ENCODE measurements around the gene ANXA9.

The ANXA9 gene

DNA sequence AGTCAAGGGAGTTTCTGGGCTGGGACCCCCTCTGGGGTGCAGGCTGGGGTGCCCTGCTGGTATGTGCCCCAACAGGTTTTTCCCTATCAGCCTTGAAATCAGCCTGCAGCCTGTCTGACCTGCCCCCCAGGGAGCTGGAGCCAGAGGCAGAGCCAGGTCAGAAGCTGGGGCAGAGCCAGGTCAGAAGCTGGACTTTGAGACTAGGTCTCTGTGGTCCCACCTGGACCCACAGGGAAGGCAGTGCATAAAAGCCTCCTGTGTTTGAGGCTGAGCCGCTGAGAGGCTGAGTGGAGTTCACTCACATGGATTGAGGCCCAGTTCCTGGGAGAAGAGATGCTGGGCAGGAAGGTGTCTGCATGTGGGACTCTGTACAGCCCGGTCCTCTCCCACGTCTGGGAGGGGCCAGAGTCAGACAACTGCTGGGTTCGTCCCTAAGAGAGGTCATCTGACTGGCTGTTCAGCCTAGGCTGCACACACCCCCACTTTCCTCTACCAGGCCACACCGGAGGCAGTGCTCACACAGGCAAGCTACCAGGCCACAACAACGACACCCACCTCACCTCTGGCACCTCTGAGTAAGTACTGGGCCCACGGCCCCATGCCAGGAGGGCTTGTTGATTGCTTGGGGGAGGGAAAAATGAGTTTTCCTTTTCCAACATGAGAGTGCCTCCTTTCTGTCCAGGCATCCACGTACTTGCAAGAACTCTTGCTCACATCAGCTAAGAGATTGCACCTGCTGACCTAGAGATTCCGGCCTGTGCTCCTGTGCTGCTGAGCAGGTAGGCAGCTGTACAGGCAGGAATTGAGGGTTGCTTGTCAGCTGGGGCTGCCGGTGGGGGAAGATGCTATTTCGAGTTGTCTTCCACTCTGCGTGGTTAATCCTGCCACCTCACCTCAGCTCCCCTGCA is at the start of gene ANXA9:
TSS of gene ANXA9 (plus strand) at position 488 of the 908 bp plus-strand sequence. CDS start 814 bp downstream, outside the sequence.
- TF ChIP-seq BACH2 (CRISPR knock-in tag; IDR thresholded peaks at IDR 0.05; ENCODE audit: borderline replicate concordance) = no peak
- no peak for TF ChIP-seq ZFP30 (CRISPR knock-in tag; IDR thresholded peaks at IDR 0.05)
- TF ChIP-seq ZFP3 (CRISPR knock-in tag; IDR thresholded peaks at IDR 0.05) = no peak
- TF ChIP-seq RARB (CRISPR knock-in tag; IDR thresholded peaks at IDR 0.05) = no peak
- TF ChIP-seq CSDC2 (CRISPR knock-in tag; IDR thresholded peaks at IDR 0.05) = no peak
- no peak for TF ChIP-seq POU6F1 (CRISPR knock-in tag; IDR thresholded peaks at IDR 0.05; ENCODE audit: borderline replicate concordance, low read depth)
- no peak for TF ChIP-seq ZNF8 (CRISPR knock-in tag; IDR thresholded peaks at IDR 0.05)
- TF ChIP-seq TOX (CRISPR knock-in tag; IDR thresholded peaks at IDR 0.05; ENCODE audit: borderline replicate concordance) = no peak
- no peak for TF ChIP-seq GLIS3 (CRISPR knock-in tag; IDR thresholded peaks at IDR 0.05)
- no peak for TF ChIP-seq OSR1 (CRISPR knock-in tag; IDR thresholded peaks at IDR 0.05)
- TF ChIP-seq PPARA (CRISPR knock-in tag; IDR thresholded peaks at IDR 0.05; ENCODE audit: borderline replicate concordance) = no peak
- no peak for TF ChIP-seq TSHZ2 (CRISPR knock-in tag; IDR thresholded peaks at IDR 0.05)
- no peak for TF ChIP-seq ZNF565 (CRISPR knock-in tag; conservative IDR thresholded peaks at IDR 0.05; ENCODE audit: low read depth)
- no peak for TF ChIP-seq ZC3H10 (CRISPR knock-in tag; IDR thresholded peaks at IDR 0.05)
- TF ChIP-seq ARNTL (CRISPR knock-in tag; IDR thresholded peaks at IDR 0.05; ENCODE audit: borderline replicate concordance, low read depth) = no peak
- no peak for ATAC-seq

- no peak for TF ChIP-seq SNAI2 (CRISPR knock-in tag; IDR thresholded peaks at IDR 0.05)
- TF ChIP-seq ESRRG (CRISPR knock-in tag; IDR thresholded peaks at IDR 0.05) = no peak
- TF ChIP-seq TCF4 (CRISPR knock-in tag; IDR thresholded peaks at IDR 0.05; ENCODE audit: borderline replicate concordance) = no peak
- no peak for TF ChIP-seq ZNF565 (CRISPR knock-in tag; conservative IDR thresholded peaks at IDR 0.05; ENCODE audit: low read depth)
- TF ChIP-seq ARNTL (CRISPR knock-in tag; IDR thresholded peaks at IDR 0.05; ENCODE audit: borderline replicate concordance, low read depth) = no peak
- TF ChIP-seq ZNF70 (CRISPR knock-in tag; IDR thresholded peaks at IDR 0.05) = no peak
- TF ChIP-seq ZFP3 (CRISPR knock-in tag; IDR thresholded peaks at IDR 0.05) = no peak
- no peak for TF ChIP-seq CREB5 (CRISPR knock-in tag; IDR thresholded peaks at IDR 0.05; ENCODE audit: low read depth)
- no peak for TF ChIP-seq TOX (CRISPR knock-in tag; IDR thresholded peaks at IDR 0.05; ENCODE audit: borderline replicate concordance)
- ATAC-seq = no peak
Measured at GRCh38 chr1:150944856-150945255, 37.2 kb upstream of the ANXA9 start.

DNA sequence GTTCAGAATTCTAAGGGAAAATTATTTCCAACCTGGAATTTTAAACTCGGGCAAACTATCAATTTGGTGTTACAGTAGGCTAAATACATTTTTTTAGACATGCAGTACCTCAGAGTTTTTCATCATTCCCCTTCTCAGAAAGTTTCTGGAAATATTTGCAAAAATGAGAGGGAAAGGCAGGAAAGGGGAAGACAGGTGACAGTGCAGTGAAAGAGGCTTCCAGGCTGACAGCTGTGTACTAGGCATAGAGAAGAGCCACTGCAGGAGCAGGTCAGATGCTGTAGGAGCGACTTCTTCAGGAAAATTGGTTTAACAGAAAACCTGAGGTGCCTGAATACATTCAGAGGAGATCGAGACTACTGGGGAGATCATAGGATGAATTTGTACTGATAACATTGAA is 27.4 kb upstream of the ANXA9 start:
- ATAC-seq = no peak

More for the DNA sequence above, 27.4 kb upstream of the ANXA9 start:
- TF ChIP-seq SNAI2 (CRISPR knock-in tag; IDR thresholded peaks at IDR 0.05) = no peak
- TF ChIP-seq, protein P1, sequence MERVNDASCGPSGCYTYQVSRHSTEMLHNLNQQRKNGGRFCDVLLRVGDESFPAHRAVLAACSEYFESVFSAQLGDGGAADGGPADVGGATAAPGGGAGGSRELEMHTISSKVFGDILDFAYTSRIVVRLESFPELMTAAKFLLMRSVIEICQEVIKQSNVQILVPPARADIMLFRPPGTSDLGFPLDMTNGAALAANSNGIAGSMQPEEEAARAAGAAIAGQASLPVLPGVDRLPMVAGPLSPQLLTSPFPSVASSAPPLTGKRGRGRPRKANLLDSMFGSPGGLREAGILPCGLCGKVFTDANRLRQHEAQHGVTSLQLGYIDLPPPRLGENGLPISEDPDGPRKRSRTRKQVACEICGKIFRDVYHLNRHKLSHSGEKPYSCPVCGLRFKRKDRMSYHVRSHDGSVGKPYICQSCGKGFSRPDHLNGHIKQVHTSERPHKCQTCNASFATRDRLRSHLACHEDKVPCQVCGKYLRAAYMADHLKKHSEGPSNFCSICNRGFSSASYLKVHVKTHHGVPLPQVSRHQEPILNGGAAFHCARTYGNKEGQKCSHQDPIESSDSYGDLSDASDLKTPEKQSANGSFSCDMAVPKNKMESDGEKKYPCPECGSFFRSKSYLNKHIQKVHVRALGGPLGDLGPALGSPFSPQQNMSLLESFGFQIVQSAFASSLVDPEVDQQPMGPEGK (CRISPR knock-in tag; IDR thresholded peaks at IDR 0.05; ENCODE audit: borderline replicate concordance) = no peak
- no peak for TF ChIP-seq ZFP30 (CRISPR knock-in tag; IDR thresholded peaks at IDR 0.05)
- no peak for TF ChIP-seq CREB5 (CRISPR knock-in tag; IDR thresholded peaks at IDR 0.05; ENCODE audit: low read depth)
- no peak for TF ChIP-seq ZNF8 (CRISPR knock-in tag; IDR thresholded peaks at IDR 0.05)
- no peak for TF ChIP-seq OSR1 (CRISPR knock-in tag; IDR thresholded peaks at IDR 0.05)
- no peak for TF ChIP-seq ZFP3 (CRISPR knock-in tag; IDR thresholded peaks at IDR 0.05)
- no peak for TF ChIP-seq PPARA (CRISPR knock-in tag; IDR thresholded peaks at IDR 0.05; ENCODE audit: borderline replicate concordance)
- no peak for TF ChIP-seq ISL1 (CRISPR knock-in tag; IDR thresholded peaks at IDR 0.05)
- no peak for TF ChIP-seq ZNF565 (CRISPR knock-in tag; conservative IDR thresholded peaks at IDR 0.05; ENCODE audit: low read depth)
- TF ChIP-seq TSHZ2 (CRISPR knock-in tag; IDR thresholded peaks at IDR 0.05) = no peak
- no peak for TF ChIP-seq TOX (CRISPR knock-in tag; IDR thresholded peaks at IDR 0.05; ENCODE audit: borderline replicate concordance)
- TF ChIP-seq ZNF70 (CRISPR knock-in tag; IDR thresholded peaks at IDR 0.05) = no peak
